ENCODE data around the gene GBX1. TPM values are rescaled to one million over a fixed set of nuclear protein-coding genes. Genes with fewer than 3 reads are reported as not detected.

The GBX1 gene
- total RNA-seq, 1 experiment from 2014 or later, result not detected

Other genes with a start within 250 kb of the GBX1 start
- gene KCNH2, start 189.4 kb downstream of the GBX1 start, total RNA-seq (2014; rRNA removed; shearing (Covaris generic)), result 0.34 and 0.47 TPM in 2 replicates
- 71.5 and 94.6 TPM in 2 replicates for gene NOS3, start 176.7 kb downstream of the GBX1 start, total RNA-seq (2014; rRNA removed; shearing (Covaris generic))
- not detected in 2 replicates for gene ATG9B, start 143.2 kb downstream of the GBX1 start, total RNA-seq (2014; rRNA removed; shearing (Covaris generic))
- gene ABCB8, start 139.2 kb downstream of the GBX1 start, total RNA-seq (2014; rRNA removed; shearing (Covaris generic)), result 29.4 and 37.0 TPM in 2 replicates
- gene ASIC3, start 119.2 kb downstream of the GBX1 start, total RNA-seq (2014; rRNA removed; shearing (Covaris generic)), result 0.45 TPM in 1 of 2 replicates, not detected in the other
- gene CDK5, start 109.8 kb downstream of the GBX1 start, total RNA-seq (2014; rRNA removed; shearing (Covaris generic)), result 67.8 and 70.2 TPM in 2 replicates
- 121 and 146 TPM in 2 replicates for gene SLC4A2, start 108.1 kb downstream of the GBX1 start, total RNA-seq (2014; rRNA removed; shearing (Covaris generic))
- 86.5 and 100 TPM in 2 replicates for gene FASTK, start 86.9 kb downstream of the GBX1 start, total RNA-seq (2014; rRNA removed; shearing (Covaris generic))
- gene TMUB1, start 84.2 kb downstream of the GBX1 start, total RNA-seq (2014; rRNA removed; shearing (Covaris generic)), result 66.3 and 85.1 TPM in 2 replicates
- 36.4 and 45.3 TPM in 2 replicates for gene AGAP3, start 81.2 kb downstream of the GBX1 start, total RNA-seq (2014; rRNA removed; shearing (Covaris generic))
- gene ASB10, start 19.6 kb upstream of the GBX1 start, total RNA-seq (2014; rRNA removed; shearing (Covaris generic)), result not detected in 2 replicates
- not detected in 2 replicates for gene H2BK1, start 42.8 kb upstream of the GBX1 start, total RNA-seq (2014; rRNA removed; shearing (Covaris generic))
- 83.9 and 89.1 TPM in 2 replicates for gene ABCF2, start 59.5 kb upstream of the GBX1 start, total RNA-seq (2014; rRNA removed; shearing (Covaris generic))
- 40.0 and 46.1 TPM in 2 replicates for gene CHPF2, start 64.8 kb upstream of the GBX1 start, total RNA-seq (2014; rRNA removed; shearing (Covaris generic))
- gene SMARCD3, start 81.0 kb upstream of the GBX1 start, total RNA-seq (2014; rRNA removed; shearing (Covaris generic)), result 9.5 and 11.8 TPM in 2 replicates
- 57.7 and 59.7 TPM in 2 replicates for gene NUB1, start 174.1 kb upstream of the GBX1 start, total RNA-seq (2014; rRNA removed; shearing (Covaris generic))
- gene WDR86, start 242.3 kb upstream of the GBX1 start, total RNA-seq (2014; rRNA removed; shearing (Covaris generic)), result not detected in 2 replicates

All from HT1080 (cell line).